ENCODE results near the gene ZNF774.

ZNF774 gene

GRCh38 chr15:90364251-90364650 lies 12.2 kb downstream of the ZNF774 start:
- H3K79me2 ChIP-seq (ENCODE audit: insufficient read depth, low read length) = no peaks in the 10 kb centered on the region
- no peaks in the 10 kb centered on the region for H3K27me3 ChIP-seq (ENCODE audit: insufficient read depth, low read length)
- no peak overlapping the region for H3K4me3 ChIP-seq (ENCODE audit: low read depth, low read length, poor library complexity, severe bottlenecking)
- no peaks in the 10 kb centered on the region for H3K36me3 ChIP-seq (ENCODE audit: insufficient read depth, low read length)
- no peaks in the 10 kb centered on the region for H3K9me2 ChIP-seq (ENCODE audit: low read depth, low read length)
- H3K9ac ChIP-seq (ENCODE audit: low read length) = no peak overlapping the region
- no peak overlapping the region for H2AFZ ChIP-seq (ENCODE audit: low read length)
- H4K20me1 ChIP-seq (ENCODE audit: insufficient read depth, low read length) = no peaks in the 10 kb centered on the region
- no peak overlapping the region for H3K4me2 ChIP-seq (ENCODE audit: low read length)
- H3F3A ChIP-seq (ENCODE audit: insufficient read depth, low read length) = no peaks in the 10 kb centered on the region
- TF ChIP-seq, protein P1, sequence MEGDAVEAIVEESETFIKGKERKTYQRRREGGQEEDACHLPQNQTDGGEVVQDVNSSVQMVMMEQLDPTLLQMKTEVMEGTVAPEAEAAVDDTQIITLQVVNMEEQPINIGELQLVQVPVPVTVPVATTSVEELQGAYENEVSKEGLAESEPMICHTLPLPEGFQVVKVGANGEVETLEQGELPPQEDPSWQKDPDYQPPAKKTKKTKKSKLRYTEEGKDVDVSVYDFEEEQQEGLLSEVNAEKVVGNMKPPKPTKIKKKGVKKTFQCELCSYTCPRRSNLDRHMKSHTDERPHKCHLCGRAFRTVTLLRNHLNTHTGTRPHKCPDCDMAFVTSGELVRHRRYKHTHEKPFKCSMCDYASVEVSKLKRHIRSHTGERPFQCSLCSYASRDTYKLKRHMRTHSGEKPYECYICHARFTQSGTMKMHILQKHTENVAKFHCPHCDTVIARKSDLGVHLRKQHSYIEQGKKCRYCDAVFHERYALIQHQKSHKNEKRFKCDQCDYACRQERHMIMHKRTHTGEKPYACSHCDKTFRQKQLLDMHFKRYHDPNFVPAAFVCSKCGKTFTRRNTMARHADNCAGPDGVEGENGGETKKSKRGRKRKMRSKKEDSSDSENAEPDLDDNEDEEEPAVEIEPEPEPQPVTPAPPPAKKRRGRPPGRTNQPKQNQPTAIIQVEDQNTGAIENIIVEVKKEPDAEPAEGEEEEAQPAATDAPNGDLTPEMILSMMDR (IDR thresholded peaks at IDR 0.05; ENCODE audit: low read length) = no peak
- TF ChIP-seq EZH2 (IDR thresholded peaks at IDR 0.05; ENCODE audit: borderline replicate concordance, low read length) = no peak
- peaks cover 10% of the 10 kb centered on the region for H3K4me1 ChIP-seq (ENCODE audit: insufficient read depth, low read length, severe bottlenecking)
- H3K27ac ChIP-seq (ENCODE audit: low read depth, low read length, poor library complexity, severe bottlenecking) = no peak overlapping the region
- no peaks in the 10 kb centered on the region for H3K9me3 ChIP-seq (ENCODE audit: low read length)

DNA sequence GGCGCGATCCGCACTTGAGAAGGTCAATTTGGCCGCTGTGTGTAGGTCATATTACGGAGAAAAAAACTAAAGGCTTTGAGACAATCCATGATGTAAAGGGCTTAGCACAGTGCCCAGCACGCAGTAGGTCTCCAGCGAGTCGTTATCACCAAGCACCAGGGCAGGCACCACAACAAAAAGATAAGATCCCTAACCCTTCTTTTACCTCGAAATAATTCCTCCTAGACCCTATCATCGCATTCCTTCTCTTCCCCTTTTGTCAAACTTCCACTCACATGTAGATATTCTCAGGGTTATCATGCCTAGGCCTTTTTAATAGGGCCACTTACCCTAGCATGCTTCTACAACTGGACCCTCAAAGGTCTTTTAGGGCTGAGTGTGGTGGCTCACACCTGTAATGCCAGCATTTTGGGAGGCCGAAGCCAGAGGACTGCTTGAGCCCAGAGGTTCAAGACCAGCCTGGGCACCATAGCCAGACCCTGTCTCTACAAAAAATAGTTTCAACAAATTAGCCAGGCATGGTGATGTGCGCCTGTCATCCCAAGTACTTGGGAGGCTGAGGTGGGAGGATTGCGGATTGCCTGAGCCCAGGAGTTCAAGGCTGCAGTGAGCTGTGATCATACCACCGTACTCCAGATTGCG lies 13.5 kb downstream of the ZNF774 start:
- Histone ChIP-seq H3K4me2 (ENCODE audit: low read length) (no peak overlapping the region), H3K9me2 (ENCODE audit: low read depth, low read length) (no peaks in the 10 kb centered on the region), H4K20me1 (ENCODE audit: insufficient read depth, low read length) (no peaks in the 10 kb centered on the region), H3K9ac (ENCODE audit: low read length) (no peak overlapping the region), H3K36me3 (ENCODE audit: insufficient read depth, low read length) (no peaks in the 10 kb centered on the region), H3K4me1 (ENCODE audit: insufficient read depth, low read length, severe bottlenecking) (peaks cover 16% of the 10 kb centered on the region), H3K79me2 (ENCODE audit: insufficient read depth, low read length) (no peaks in the 10 kb centered on the region), H3K27ac (ENCODE audit: low read depth, low read length, poor library complexity, severe bottlenecking) (no peak overlapping the region), H3K27me3 (ENCODE audit: insufficient read depth, low read length) (no peaks in the 10 kb centered on the region), H3K9me3 (ENCODE audit: low read length) (no peaks in the 10 kb centered on the region), H3K4me3 (ENCODE audit: low read depth, low read length, poor library complexity, severe bottlenecking) (no peak overlapping the region), H3F3A (ENCODE audit: insufficient read depth, low read length) (no peaks in the 10 kb centered on the region), H2AFZ (ENCODE audit: low read length) (no peak overlapping the region)
- no peak for TF ChIP-seq EZH2 (IDR thresholded peaks at IDR 0.05; ENCODE audit: borderline replicate concordance, low read length)
- TF ChIP-seq, protein P1 (IDR thresholded peaks at IDR 0.05; ENCODE audit: low read length) = no peak

GRCh38 chr15:90367576-90367975 lies 15.5 kb downstream of the ZNF774 start:
- H3K9ac ChIP-seq (ENCODE audit: low read length) = no peak overlapping the region
- H3K4me1 ChIP-seq (ENCODE audit: insufficient read depth, low read length, severe bottlenecking) = peaks cover 12% of the 10 kb centered on the region
- no peak overlapping the region for H2AFZ ChIP-seq (ENCODE audit: low read length)
- no peaks in the 10 kb centered on the region for H4K20me1 ChIP-seq (ENCODE audit: insufficient read depth, low read length)
- H3K9me2 ChIP-seq (ENCODE audit: low read depth, low read length) = no peaks in the 10 kb centered on the region
- H3K79me2 ChIP-seq (ENCODE audit: insufficient read depth, low read length) = no peaks in the 10 kb centered on the region
- TF ChIP-seq, protein P1 (IDR thresholded peaks at IDR 0.05; ENCODE audit: low read length) = no peak
- TF ChIP-seq EZH2 (IDR thresholded peaks at IDR 0.05; ENCODE audit: borderline replicate concordance, low read length) = no peak
- no peaks in the 10 kb centered on the region for H3K27me3 ChIP-seq (ENCODE audit: insufficient read depth, low read length)
- no peak overlapping the region for H3K4me2 ChIP-seq (ENCODE audit: low read length)
- H3K4me3 ChIP-seq (ENCODE audit: low read depth, low read length, poor library complexity, severe bottlenecking) = no peak overlapping the region
- no peaks in the 10 kb centered on the region for H3K9me3 ChIP-seq (ENCODE audit: low read length)
- no peak overlapping the region for H3K27ac ChIP-seq (ENCODE audit: low read depth, low read length, poor library complexity, severe bottlenecking)
- no peaks in the 10 kb centered on the region for H3F3A ChIP-seq (ENCODE audit: insufficient read depth, low read length)
- H3K36me3 ChIP-seq (ENCODE audit: insufficient read depth, low read length) = no peaks in the 10 kb centered on the region
